Right lobe of liver (tissue), 6 donors: ENCODE measurements around the gene SPOCK1. TPM values are rescaled to one million over a fixed set of nuclear protein-coding genes. Genes with fewer than 3 reads are reported as not detected.

ENCODE experiments used
- ATAC-seq, 4 donors: fragments of 200-7000 bp; cut with Tn5 transposase; one replicate each; pipeline ENCODE4 v1.9.1; 2020; ENCODE audit warnings: mild to moderate bottlenecking in 4 of 4, moderate library complexity in 4 of 4
- DNase-seq, 3 donors: peaks; one replicate each; pipeline ENCODE4 v3.0.0-alpha.2; 2020
- H3K27ac ChIP-seq, 3 donors: fragments of 200-600 bp; one replicate each; pipeline ENCODE4 v1.8.0; 2022
- H3K27me3 ChIP-seq, 2 donors: fragments of 200-600 bp; one replicate each; pipeline ENCODE4 v1.8.0; 2022
- H3K36me3 ChIP-seq, 4 donors: fragments of 200-600 bp; sonication (generic) in 1 of 4; one replicate each; pipeline versions ENCODE4 v1.5.1 to v1.8.0; 2017 to 2022; ENCODE audit warnings: control low read depth in 1 of 4
- H3K4me1 ChIP-seq, 4 donors: fragments of 200-600 bp; sonication (generic) in 1 of 4; one replicate each; pipeline versions ENCODE4 v1.5.1 to v1.8.0; 2017 to 2022; ENCODE audit warnings: control low read depth in 1 of 4
- H3K4me3 ChIP-seq, 3 donors: fragments of 200-600 bp; one replicate each; pipeline ENCODE4 v1.8.0; 2022
- H3K9me3 ChIP-seq, 4 donors: fragments of 200-600 bp; sonication (generic) in 1 of 4; one replicate each; pipeline versions ENCODE4 v1.5.1 to v1.8.0; 2017 to 2022; ENCODE audit warnings: control low read depth in 1 of 4
- CTCF ChIP-seq, 4 donors: fragments of 200-600 bp in 3 of 4; fragments of 450-650 bp in 1 of 4; IDR thresholded peaks; one replicate each; pipeline versions ENCODE4 v1.5.1 to v1.8.0; 2016 to 2022; ENCODE audit warnings: antibody characterized with exemption in 4 of 4, mild to moderate bottlenecking in 2 of 4
- POLR2A ChIP-seq: fragments of 450-650 bp; IDR thresholded peaks from one replicate; pipeline ENCODE4 v1.6.1; 2017; ENCODE audit warnings: antibody characterized with exemption, mild to moderate bottlenecking
- WGBS: methylation state at CpG from one replicate; pipeline ENCODE4 v1.1.6; 2018; ENCODE audit warnings: low coverage, low lambda C conversion rate; ENCODE audit not compliant: insufficient coverage; ENCODE audit errors: missing lambda C conversion rate; 5-methylcytosine and 5-hydroxymethylcytosine counted together
- intact Hi-C, 2 donors: fragments of 100-400 bp; cut with DNase I; formaldehyde crosslinking; loops; one replicate each; pipeline versions ENCODE4 v1.11.2 to v1.14.1; 2022
- total RNA-seq, 6 experiments: library from RNA; depleted of rRNA in 2 of 6; stranded (reverse); fragments of >200 nt in 2 of 6; fragmentation: NEBNext Ultra II Directional in 3 of 6; extraction: Animal tissue kit (Norgen Biotek cat#: 25700) in 3 of 6; gene quantifications; one replicate each; pipeline versions ENCODE4 v1.1.0 to v1.2.4, GENCODE V29; 2016 to 2023
- donor health status: DM: no; HTN: yes; CAD: no.
- donor health status: DM: no; HTN: no; CAD: no.
- donor health status: DM: no; HTN: no; CAD: no.
- donor health status: DM: no; HTN: yes; CAD: no.
- donor health status: DM: no; HTN: yes; CAD: no.

The SPOCK1 gene
- total RNA-seq, 6 experiments from 2014 or later, result 0.06 to 0.86 (median 0.15) TPM; not detected in 1

- DNase-seq, result no peak
- intact Hi-C loops, result no loop called here
- no peak for ATAC-seq
Measured at GRCh38 chr5:137336565-137337120, 162.5 kb downstream of the SPOCK1 start.

GRCh38 chr5:137336161-137336560 is 163.0 kb downstream of the SPOCK1 start:
- Histone ChIP-seq H3K4me1 (no peaks in the 10 kb centered on the region), H3K9me3 (no peaks in the 10 kb centered on the region), H3K27ac (no peak overlapping the region), H3K4me3 (no peak overlapping the region), H3K27me3 (no peaks in the 10 kb centered on the region), H3K36me3 (no peaks in the 10 kb centered on the region)
- DNase-seq (no peak), ATAC-seq (no peak)
- TF ChIP-seq CTCF (IDR thresholded peaks at IDR 0.05) (no peak), POLR2A (no peak)
- intact Hi-C loops, result no loop called here
- no CpG with 5 or more reads among the region's 1 CpG for WGBS

More at GRCh38 chr5:137336565-137337120, 162.5 kb downstream of the SPOCK1 start:
- Histone ChIP-seq H3K27ac (no peak overlapping the region), H3K27me3 (no peaks in the 10 kb centered on the region), H3K36me3 (no peaks in the 10 kb centered on the region), H3K4me1 (no peaks in the 10 kb centered on the region), H3K9me3 (no peaks in the 10 kb centered on the region), H3K4me3 (no peak overlapping the region)
- TF ChIP-seq POLR2A (no peak), CTCF (IDR thresholded peaks at IDR 0.05) (no peak)

GRCh38 chr5:137335493-137335892 is 163.6 kb downstream of the SPOCK1 start:
- H3K27me3 ChIP-seq, result no peaks in the 10 kb centered on the region
- WGBS, result 76% methylated on average over 4 of the region's 5 CpGs
- intact Hi-C loops, result no loop called here
- no peak for ATAC-seq
- no peaks in the 10 kb centered on the region for H3K36me3 ChIP-seq
- TF ChIP-seq CTCF (IDR thresholded peaks at IDR 0.05) (no peak), POLR2A (no peak)
- no peak overlapping the region for H3K27ac ChIP-seq
- no peak for DNase-seq
- H3K4me1 ChIP-seq, result no peaks in the 10 kb centered on the region
- no peak overlapping the region for H3K4me3 ChIP-seq
- H3K9me3 ChIP-seq, result no peaks in the 10 kb centered on the region

GRCh38 chr5:137333928-137334327 is 165.2 kb downstream of the SPOCK1 start:
- TF ChIP-seq CTCF (IDR thresholded peaks at IDR 0.05), result no peak
- TF ChIP-seq POLR2A, result no peak
- Histone ChIP-seq H3K36me3 (no peaks in the 10 kb centered on the region), H3K27me3 (no peaks in the 10 kb centered on the region), H3K27ac (no peak overlapping the region), H3K4me3 (no peak overlapping the region), H3K9me3 (no peaks in the 10 kb centered on the region), H3K4me1 (no peaks in the 10 kb centered on the region)
- intact Hi-C loops, result no loop called here
- 68% methylated on average over 2 of the region's 3 CpGs for WGBS
- DNase-seq (no peak), ATAC-seq (no peak)

- intact Hi-C loops, result no loop called here
- WGBS, result 88% methylated on average over 2 of the region's 4 CpGs
- no peaks in the 10 kb centered on the region for H3K9me3 ChIP-seq
Measured at GRCh38 chr5:137333475-137333874, 165.7 kb downstream of the SPOCK1 start.

More at GRCh38 chr5:137333475-137333874, 165.7 kb downstream of the SPOCK1 start:
- DNase-seq (no peak), ATAC-seq (no peak)
- Histone ChIP-seq H3K27me3 (no peaks in the 10 kb centered on the region), H3K4me3 (no peak overlapping the region), H3K27ac (no peak overlapping the region), H3K36me3 (no peaks in the 10 kb centered on the region), H3K4me1 (no peaks in the 10 kb centered on the region)
- no peak for TF ChIP-seq POLR2A
- TF ChIP-seq CTCF (IDR thresholded peaks at IDR 0.05), result no peak
